ENCODE data around the gene RARRES1.
"Not testable (repeated sequence)": the region's sequence is repeated elsewhere in the genome, so short reads cannot be mapped to it uniquely, and the experiment has no call there.

RARRES1 gene

GRCh38 chr3:158733656-158734055 is 1.4 kb upstream of the RARRES1 start:
- DNase-seq (ENCODE audit: low spot score): no peak

GRCh38 chr3:158732856-158733200 is 571 bp upstream of the RARRES1 start:
- no peak for DNase-seq (ENCODE audit: low spot score)

DNA sequence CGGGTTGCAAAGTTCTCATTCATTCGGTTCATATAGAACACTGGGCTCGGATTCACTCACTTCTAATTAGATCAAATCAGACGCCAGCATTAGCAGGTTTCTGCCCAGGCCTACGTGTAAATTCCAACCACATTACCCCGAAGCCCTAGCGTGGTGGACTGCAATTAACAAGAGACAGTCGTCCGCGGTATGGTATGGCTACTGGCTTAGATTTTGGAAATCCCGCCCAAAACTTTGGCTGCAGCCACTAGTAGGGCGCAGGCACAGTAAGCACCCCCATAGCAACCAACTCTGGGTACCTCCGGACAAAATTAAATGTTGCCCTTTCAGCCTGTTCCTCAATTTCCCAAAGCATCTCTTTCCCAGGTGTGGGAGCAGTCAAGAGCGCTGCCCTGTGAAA is 771 bp downstream of the RARRES1 start:
- no peak for DNase-seq (ENCODE audit: low spot score)

GRCh38 chr3:158728851-158729250 is 3.4 kb downstream of the RARRES1 start:
- DNase-seq (ENCODE audit: low spot score): no peak

DNA sequence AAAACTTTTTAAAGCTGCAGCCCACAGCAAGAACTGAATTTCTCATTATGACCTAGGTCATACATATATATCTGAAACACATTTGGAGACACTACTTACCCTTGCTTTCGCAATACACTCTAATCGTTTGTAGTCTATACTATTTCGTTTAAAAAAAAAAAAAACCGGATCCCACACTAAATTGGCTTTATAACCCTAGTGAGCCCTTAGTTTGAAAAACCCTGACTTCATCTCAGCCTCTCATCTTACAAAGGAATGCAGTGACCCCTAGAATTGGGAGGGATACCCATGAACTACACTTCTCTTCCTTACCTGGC is 4.2 kb downstream of the RARRES1 start:
- DNase-seq (ENCODE audit: low spot score): no peak

- peak; percentile 91 for DNase-seq (ENCODE audit: low spot score)
These were observed 4.8 kb downstream of the RARRES1 start for GRCh38 chr3:158727206-158728060.

GRCh38 chr3:158725348-158726011 is 6.8 kb downstream of the RARRES1 start:
- no peak for DNase-seq (ENCODE audit: low spot score)

GRCh38 chr3:158723991-158724390 is 8.3 kb downstream of the RARRES1 start:
- no peak for DNase-seq (ENCODE audit: low spot score)

GRCh38 chr3:158722108-158722507 is 10.1 kb downstream of the RARRES1 start:
- DNase-seq (ENCODE audit: low spot score): no peak

GRCh38 chr3:158718490-158719170 is 13.6 kb downstream of the RARRES1 start:
- DNase-seq (ENCODE audit: low spot score): no peak

DNA sequence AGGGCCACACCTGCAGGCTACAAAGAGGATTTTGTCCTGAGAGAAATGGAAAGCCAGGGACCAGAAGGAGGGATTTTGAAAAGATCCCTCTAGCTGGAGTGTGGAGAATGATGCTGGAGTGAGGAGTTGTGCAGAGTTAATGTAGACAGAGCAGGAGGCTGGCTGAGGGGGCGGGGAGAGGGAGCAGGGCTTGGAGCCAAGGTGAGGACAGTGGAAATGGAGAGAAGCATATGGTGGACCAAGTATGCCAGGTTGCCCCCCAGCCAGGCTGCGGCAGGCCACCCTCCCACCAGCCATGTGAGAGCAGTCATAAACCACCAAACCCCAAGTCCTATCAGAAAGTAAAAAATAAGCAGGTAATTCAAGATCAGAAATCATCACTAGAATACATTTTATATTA is 14.7 kb downstream of the RARRES1 start:
- no peak for DNase-seq (ENCODE audit: low spot score)

- peak; percentile 88 for DNase-seq (ENCODE audit: low spot score)
These were observed 19.2 kb downstream of the RARRES1 start for GRCh38 chr3:158713094-158713499.

- no peak for DNase-seq (ENCODE audit: low spot score)
These were observed 19.8 kb downstream of the RARRES1 start for GRCh38 chr3:158712443-158712842.

DNA sequence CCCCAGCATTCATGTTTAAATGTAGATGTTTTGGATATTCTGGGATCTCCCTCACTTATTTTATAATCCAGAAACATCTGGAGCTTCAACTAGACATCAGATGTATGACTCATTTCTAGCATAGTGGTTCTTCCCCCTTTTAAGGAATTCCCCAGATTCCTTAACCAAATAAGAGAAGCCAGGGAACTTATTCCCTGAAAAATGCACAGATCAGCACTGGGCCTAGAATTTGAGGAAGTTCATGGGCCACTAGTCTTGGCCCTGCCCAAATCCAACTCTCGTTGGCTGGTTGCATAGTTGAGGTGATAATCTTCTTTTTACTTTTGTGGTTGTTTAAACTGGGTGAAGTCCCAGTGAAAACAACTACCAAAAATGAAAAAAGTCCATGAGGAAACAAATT is 20.4 kb downstream of the RARRES1 start:
- no peak for DNase-seq (ENCODE audit: low spot score)

DNA sequence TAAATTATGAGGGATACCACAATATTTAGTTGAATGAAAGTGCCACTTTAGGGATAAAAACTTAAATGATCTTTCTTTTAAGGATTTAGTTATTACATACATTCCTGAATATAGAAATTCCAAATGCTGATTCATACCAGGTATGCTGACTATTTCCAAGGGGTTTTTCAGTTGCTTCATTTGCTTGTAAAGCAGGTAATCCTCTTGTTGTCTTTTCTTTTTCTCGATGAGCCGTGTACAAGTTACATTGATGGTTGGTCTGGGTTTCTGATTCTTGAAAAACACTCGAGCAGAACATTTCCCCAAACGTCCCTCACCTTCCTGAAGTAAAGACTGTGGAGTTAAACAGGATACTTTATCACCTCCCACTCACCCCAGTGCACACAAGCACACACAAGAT is 21.7 kb downstream of the RARRES1 start:
- no peak for DNase-seq (ENCODE audit: low spot score)

DNA sequence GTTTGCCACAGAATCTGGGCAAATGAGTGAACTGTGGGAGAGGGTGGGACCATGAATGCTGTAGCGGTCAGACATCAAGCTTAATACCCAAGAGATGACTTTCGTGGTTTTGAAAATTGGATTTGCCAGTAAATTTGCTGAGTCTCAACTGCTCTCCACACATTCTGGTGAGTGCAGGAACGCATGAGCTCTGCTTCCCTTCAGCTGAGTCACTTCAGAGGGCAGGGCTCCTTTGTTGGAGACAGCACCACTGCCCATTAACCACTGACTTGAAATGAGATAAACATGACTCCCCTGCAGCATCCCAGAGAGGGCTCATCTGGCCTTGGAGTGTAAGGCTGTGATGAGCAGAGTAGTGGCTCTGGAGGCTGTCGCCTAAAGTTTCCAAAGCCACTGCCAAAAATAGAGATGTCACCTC is 22.6 kb downstream of the RARRES1 start:
- peak; percentile 70 for DNase-seq (ENCODE audit: low spot score)

- no peak for DNase-seq (ENCODE audit: low spot score)
These were observed 28.7 kb downstream of the RARRES1 start for GRCh38 chr3:158703566-158703965.

DNA sequence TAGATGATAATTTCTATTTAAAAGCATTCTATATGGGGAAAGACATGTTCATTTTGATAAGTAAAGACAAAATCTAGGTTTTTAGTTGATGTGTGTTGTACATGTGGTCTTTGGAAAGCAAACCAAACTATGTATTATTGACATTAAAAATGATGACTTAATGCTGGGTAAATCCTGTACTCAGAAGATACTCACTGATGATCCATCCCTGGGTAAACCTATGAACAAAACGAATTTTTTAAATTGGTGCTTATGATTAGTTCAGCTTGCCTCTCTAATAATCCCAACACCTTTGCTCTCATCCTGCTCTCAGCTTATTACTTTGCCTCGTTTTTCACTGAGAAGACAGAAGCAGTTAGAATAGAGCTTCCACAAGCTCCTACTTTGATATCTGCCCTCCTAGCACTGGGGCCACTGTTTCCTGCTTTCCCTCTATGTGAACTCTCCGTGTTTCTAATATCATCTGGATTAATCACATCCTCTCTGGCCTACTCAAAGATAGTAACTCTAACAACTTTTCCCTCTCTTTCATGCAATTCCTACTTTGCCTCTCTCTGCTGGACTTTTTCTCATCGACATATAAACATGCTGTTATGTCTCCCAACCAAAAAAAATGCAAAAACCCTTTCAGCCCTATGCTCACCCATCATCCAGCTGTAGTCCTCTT is 29.3 kb downstream of the RARRES1 start:
- DNase-seq (ENCODE audit: low spot score): no peak

GRCh38 chr3:158701420-158702065 is 30.7 kb downstream of the RARRES1 start:
- DNase-seq (ENCODE audit: low spot score): no peak

DNA sequence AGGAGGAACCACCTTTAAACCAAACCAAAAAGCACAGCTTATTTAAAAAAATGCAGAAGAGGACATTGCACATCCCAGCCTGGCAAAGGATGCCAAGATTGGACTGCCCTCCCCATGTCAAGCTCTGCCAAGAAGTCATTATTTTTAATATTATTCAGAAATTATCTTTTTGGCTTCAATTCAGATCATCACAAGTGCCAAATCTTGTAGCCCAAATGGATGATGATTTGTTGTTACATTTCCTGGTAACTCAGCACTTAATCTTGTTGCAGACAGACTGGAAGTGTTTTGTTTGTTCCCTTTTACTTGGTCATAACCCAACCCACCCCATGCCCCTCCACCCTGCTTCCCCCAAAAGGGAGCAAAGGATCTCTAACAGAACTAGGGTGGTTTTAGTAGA is 31.7 kb downstream of the RARRES1 start:
- DNase-seq (ENCODE audit: low spot score): peak; percentile 47

DNA sequence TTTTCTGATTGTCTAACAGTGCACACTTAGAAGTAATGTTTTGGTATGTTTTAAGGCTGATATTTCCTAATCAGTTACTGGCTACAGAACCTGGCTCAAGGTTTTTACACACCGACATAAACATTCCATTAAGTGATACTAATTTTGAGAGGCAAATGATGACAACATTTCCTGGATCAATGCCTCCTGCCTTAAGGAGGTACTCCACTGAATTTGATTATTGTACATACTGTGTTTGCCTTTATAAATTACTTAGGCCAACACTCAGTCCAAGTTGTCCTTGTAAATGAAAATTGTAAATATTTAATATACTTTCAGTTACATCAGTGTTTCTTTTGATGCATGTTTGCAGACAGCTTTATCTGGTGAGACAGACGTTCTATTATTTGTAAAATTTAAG is 35.6 kb downstream of the RARRES1 start:
- no peak for DNase-seq (ENCODE audit: low spot score)

GRCh38 chr3:158693866-158694456 is 38.3 kb downstream of the RARRES1 start:
- not testable (repeated sequence) for DNase-seq (ENCODE audit: low spot score)

Measured in hematopoietic multipotent progenitor cell treated with erythropoietin and hydrocortisone succinate and interleukin-3 and kit ligand, for 15 days (in vitro differentiated cells).